K562 (cell line): ENCODE results near the gene LIFR. TPM values are rescaled to one million over a fixed set of nuclear protein-coding genes. Genes with fewer than 3 reads are reported as not detected.

ENCODE experiments used
- CHD4 ChIP-seq: fragments of 200-600 bp; sonication (generic); IDR thresholded peaks from 3 replicates; pipeline ENCODE4 v1.6.1; 2012; ENCODE audit warnings: low read depth, mild to moderate bottlenecking, mixed read lengths, low read length, inconsistent platforms; ENCODE audit not compliant: insufficient read depth, insufficient replicate concordance, poor library complexity, severe bottlenecking
- HMGN3 ChIP-seq: IDR thresholded peaks from 2 replicates; pipeline ENCODE4 v1.6.1; 2011; ENCODE audit warnings: borderline replicate concordance, low read depth, mild to moderate bottlenecking, mixed read lengths, low read length; ENCODE audit not compliant: insufficient read length; ENCODE audit errors: extremely low read depth
- MECOM ChIP-seq: fragments of 250-450 bp; sonication (Bioruptor Pico); IDR thresholded peaks from 2 replicates; pipeline ENCODE4 v1.8.0; 2022; ENCODE audit warnings: inconsistent platforms
- NEUROD1 ChIP-seq: fragments of 150-350 bp; IDR thresholded peaks from 2 replicates; pipeline ENCODE4 v1.6.1; 2014; ENCODE audit warnings: borderline replicate concordance, low read length, low read depth; ENCODE audit not compliant: partially characterized antibody
- SP1 ChIP-seq: sonication (generic); formaldehyde crosslinking; IDR thresholded peaks from 2 replicates; pipeline ENCODE4 v1.8.1; 2022; ENCODE audit warnings: mild to moderate bottlenecking, missing genetic modification reagents
- SRSF7 ChIP-seq: fragments of 200-400 bp; formaldehyde crosslinking; optimal IDR thresholded peaks from 2 replicates; pipeline ENCODE3; 2017; ENCODE audit warnings: mild to moderate bottlenecking, low read depth, low read length
- TGIF2 ChIP-seq: sonication (generic); formaldehyde crosslinking; IDR thresholded peaks from 2 replicates; pipeline ENCODE4 v1.8.1; 2022; ENCODE audit warnings: mild to moderate bottlenecking, missing genetic modification reagents, moderate library complexity
- ZNF589 ChIP-seq: fragments of 200-800 bp; sonication (Bioruptor generic); IDR thresholded peaks from 2 replicates; pipeline ENCODE4 v1.6.1; 2016; ENCODE audit warnings: low read depth, missing genetic modification characterization, missing compliant biosample characterization
- polyA plus RNA-seq, 8 experiments: library from polyadenylated mRNA; depleted of rRNA in 4 of 8; stranded (reverse) in 5 of 8; unstranded in 3 of 8; fragments of >200 nt; fragmentation: Nextera tagmentation in 2 of 8; fragmentation: Illumina TruSeq in 1 of 8; extraction: Ambion mirVana in 2 of 8; extraction: Trizol in 1 of 8; gene quantifications; 2 replicates each; pipeline versions ENCODE4 v1.2.1 to v1.2.3, GENCODE V29; 2011 to 2014; ENCODE audit warnings: inconsistent platforms in 1 of 8, missing spikeins in 1 of 8
- total RNA-seq, 7 experiments: library from RNA; depleted of rRNA in 6 of 7; stranded (reverse); fragments of >200 nt in 6 of 7; fragmentation: Illumina TruSeq in 2 of 7; extraction: Trizol in 2 of 7; gene quantifications; 2 replicates each; pipeline versions ENCODE4 v1.2.1 to v1.2.3, GENCODE V29; 2011 to 2021; ENCODE audit warnings: low replicate concordance in 1 of 7
- TF ChIP-seq, protein P1 (sequence below): fragments of 450-650 bp; IDR thresholded peaks from 2 replicates; pipeline ENCODE4 v1.6.1; 2017; ENCODE audit warnings: antibody characterized with exemption, mild to moderate bottlenecking
- TF ChIP-seq, protein P2 (sequence below): fragments of 250-450 bp; sonication (Bioruptor Pico); IDR thresholded peaks from 2 replicates; pipeline ENCODE4 v1.8.0; 2021; ENCODE audit warnings: mild to moderate bottlenecking, moderate library complexity
- TF ChIP-seq, protein P3 (sequence below): fragments of 250-450 bp; sonication (Bioruptor Pico); IDR thresholded peaks from 2 replicates; pipeline ENCODE4 v1.9.0; 2021; ENCODE audit warnings: mild to moderate bottlenecking, inconsistent platforms
- TF ChIP-seq, protein P4 (sequence below): fragments of 450-650 bp; IDR thresholded peaks from 2 replicates; pipeline ENCODE4 v1.6.1; 2016; ENCODE audit warnings: borderline replicate concordance

The LIFR gene
- total and polyA plus RNA-seq, 9 of the 15 experiments (the other 6 are each of a cell fraction or from before 2014, with no cell fraction given) = 0.43 to 5.7 (median 3.3) TPM

DNA sequence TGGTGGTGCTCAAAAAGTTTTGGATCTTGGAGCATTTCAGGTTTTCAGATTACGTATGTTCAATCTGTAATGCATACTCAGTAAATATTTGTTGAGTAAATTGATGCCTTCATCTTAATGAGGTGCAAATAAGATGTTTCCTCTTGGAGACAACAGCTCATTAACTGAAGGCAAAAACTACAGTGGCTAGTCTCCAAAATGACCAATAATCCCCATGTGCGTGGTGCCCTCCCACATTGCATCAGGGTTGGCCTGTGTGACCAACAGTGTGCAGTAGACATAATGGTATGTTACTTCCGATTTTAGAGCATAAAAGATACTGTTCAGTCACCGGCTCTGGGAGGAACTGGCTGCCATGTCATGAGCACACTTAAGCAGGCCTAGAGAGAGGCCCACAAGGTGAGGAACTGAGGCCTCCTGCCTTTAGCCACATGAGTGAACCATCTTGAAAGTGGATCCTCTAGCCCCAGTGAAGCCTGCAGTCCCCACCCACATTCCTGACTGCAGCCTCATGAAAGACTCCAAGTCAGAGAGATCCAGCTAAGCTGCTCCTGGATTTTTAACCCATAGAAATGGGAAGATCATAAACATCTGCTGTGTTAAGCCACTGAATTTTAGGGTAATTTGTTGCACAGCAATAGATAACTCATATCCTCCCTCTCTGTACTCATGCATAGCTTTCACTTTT lies 55.7 kb downstream of the LIFR start (continued):
- TF ChIP-seq, protein P1, sequence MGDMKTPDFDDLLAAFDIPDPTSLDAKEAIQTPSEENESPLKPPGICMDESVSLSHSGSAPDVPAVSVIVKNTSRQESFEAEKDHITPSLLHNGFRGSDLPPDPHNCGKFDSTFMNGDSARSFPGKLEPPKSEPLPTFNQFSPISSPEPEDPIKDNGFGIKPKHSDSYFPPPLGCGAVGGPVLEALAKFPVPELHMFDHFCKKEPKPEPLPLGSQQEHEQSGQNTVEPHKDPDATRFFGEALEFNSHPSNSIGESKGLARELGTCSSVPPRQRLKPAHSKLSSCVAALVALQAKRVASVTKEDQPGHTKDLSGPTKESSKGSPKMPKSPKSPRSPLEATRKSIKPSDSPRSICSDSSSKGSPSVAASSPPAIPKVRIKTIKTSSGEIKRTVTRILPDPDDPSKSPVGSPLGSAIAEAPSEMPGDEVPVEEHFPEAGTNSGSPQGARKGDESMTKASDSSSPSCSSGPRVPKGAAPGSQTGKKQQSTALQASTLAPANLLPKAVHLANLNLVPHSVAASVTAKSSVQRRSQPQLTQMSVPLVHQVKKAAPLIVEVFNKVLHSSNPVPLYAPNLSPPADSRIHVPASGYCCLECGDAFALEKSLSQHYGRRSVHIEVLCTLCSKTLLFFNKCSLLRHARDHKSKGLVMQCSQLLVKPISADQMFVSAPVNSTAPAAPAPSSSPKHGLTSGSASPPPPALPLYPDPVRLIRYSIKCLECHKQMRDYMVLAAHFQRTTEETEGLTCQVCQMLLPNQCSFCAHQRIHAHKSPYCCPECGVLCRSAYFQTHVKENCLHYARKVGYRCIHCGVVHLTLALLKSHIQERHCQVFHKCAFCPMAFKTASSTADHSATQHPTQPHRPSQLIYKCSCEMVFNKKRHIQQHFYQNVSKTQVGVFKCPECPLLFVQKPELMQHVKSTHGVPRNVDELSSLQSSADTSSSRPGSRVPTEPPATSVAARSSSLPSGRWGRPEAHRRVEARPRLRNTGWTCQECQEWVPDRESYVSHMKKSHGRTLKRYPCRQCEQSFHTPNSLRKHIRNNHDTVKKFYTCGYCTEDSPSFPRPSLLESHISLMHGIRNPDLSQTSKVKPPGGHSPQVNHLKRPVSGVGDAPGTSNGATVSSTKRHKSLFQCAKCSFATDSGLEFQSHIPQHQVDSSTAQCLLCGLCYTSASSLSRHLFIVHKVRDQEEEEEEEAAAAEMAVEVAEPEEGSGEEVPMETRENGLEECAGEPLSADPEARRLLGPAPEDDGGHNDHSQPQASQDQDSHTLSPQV = no peak
- TF ChIP-seq SRSF7 = no peak
- TF ChIP-seq, protein P2, sequence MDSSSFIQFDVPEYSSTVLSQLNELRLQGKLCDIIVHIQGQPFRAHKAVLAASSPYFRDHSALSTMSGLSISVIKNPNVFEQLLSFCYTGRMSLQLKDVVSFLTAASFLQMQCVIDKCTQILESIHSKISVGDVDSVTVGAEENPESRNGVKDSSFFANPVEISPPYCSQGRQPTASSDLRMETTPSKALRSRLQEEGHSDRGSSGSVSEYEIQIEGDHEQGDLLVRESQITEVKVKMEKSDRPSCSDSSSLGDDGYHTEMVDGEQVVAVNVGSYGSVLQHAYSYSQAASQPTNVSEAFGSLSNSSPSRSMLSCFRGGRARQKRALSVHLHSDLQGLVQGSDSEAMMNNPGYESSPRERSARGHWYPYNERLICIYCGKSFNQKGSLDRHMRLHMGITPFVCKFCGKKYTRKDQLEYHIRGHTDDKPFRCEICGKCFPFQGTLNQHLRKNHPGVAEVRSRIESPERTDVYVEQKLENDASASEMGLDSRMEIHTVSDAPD (CRISPR knock-in tag) = no peak
- TF ChIP-seq MECOM (CRISPR knock-in tag) = no peak
- no peak for TF ChIP-seq SP1
- no peak for TF ChIP-seq CHD4
- TF ChIP-seq, protein P3, sequence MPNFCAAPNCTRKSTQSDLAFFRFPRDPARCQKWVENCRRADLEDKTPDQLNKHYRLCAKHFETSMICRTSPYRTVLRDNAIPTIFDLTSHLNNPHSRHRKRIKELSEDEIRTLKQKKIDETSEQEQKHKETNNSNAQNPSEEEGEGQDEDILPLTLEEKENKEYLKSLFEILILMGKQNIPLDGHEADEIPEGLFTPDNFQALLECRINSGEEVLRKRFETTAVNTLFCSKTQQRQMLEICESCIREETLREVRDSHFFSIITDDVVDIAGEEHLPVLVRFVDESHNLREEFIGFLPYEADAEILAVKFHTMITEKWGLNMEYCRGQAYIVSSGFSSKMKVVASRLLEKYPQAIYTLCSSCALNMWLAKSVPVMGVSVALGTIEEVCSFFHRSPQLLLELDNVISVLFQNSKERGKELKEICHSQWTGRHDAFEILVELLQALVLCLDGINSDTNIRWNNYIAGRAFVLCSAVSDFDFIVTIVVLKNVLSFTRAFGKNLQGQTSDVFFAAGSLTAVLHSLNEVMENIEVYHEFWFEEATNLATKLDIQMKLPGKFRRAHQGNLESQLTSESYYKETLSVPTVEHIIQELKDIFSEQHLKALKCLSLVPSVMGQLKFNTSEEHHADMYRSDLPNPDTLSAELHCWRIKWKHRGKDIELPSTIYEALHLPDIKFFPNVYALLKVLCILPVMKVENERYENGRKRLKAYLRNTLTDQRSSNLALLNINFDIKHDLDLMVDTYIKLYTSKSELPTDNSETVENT = no peak
- TF ChIP-seq NEUROD1 = no peak
- TF ChIP-seq TGIF2 (CRISPR knock-in tag) = no peak
- TF ChIP-seq, protein P4, sequence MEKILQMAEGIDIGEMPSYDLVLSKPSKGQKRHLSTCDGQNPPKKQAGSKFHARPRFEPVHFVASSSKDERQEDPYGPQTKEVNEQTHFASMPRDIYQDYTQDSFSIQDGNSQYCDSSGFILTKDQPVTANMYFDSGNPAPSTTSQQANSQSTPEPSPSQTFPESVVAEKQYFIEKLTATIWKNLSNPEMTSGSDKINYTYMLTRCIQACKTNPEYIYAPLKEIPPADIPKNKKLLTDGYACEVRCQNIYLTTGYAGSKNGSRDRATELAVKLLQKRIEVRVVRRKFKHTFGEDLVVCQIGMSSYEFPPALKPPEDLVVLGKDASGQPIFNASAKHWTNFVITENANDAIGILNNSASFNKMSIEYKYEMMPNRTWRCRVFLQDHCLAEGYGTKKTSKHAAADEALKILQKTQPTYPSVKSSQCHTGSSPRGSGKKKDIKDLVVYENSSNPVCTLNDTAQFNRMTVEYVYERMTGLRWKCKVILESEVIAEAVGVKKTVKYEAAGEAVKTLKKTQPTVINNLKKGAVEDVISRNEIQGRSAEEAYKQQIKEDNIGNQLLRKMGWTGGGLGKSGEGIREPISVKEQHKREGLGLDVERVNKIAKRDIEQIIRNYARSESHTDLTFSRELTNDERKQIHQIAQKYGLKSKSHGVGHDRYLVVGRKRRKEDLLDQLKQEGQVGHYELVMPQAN = no peak
- no peak for TF ChIP-seq HMGN3
- TF ChIP-seq ZNF589 (CRISPR knock-in tag) = no peak
- TF ChIP-seq, all 486 proteins: peak for 0
